Measurements from ENCODE around the gene PRKCQ.
A peak's percentile ranks its signal among the peaks of the same experiment; 100 is the strongest.

The PRKCQ gene

DNA sequence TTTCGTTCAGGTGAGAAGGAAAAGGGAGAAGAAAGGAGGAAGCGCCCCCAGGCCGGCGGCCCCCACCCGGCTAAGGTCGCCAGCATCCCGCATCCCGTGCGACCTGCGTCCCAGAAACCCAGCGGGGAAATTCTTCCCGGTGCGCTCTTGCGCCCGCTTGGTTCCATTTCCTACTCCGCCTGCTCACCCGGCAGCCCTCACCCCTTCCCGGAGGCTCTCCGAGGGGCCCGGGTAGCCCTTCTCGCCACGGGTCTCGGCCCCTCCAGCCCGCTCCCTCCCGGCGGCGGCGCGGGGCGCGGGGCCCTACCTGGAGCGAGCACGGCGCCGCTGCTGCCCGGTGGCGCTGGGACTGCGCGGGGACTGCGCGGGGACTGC, at the start of gene PRKCQ:
Gene PRKCQ, minus strand, starts transcription at position 373 of the 375 bp plus-strand sequence. CDS start 65,141 bp downstream, outside the sequence.
- DNase-seq (ENCODE audit: low read depth): no peak

DNA sequence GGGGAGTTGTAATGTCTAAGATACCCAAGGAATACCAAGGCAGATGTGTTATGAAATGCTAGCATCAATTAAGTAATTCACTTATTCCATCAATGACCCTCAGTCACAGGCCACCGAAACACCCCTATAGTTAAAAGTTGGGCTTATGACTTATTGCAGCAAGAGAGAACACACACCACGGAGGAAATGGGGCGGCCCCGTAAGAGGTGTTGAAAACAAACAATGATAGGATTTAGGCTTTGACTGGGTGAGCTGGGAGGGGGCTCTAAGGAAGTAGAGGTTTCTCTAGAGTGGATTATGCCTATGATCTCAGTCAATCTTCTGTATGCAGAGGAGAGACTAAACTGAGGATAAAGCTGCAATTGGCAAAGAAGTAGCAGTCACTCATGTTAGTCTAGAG, 45.4 kb upstream of the PRKCQ start:
- no peak for DNase-seq (ENCODE audit: low read depth)

DNA sequence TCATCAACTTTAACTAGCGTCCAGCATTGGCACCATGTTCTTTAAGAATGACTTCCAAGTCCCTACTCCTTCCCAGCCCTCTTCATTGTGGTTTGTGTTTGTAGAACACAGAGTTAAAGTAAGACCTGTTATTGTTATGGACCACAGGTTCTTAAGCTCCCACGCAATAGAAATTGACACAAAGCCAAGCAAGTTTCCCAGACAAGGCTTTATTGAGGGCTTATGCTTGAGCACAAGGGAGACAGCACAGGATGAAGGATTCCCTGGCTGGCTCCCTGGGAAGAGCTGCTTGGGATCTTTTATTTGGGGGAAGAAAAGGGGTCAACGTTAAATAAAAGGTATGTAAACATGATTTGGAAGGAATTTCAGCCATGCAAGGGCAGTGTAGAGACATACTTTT, 44.3 kb upstream of the PRKCQ start:
- no peak for DNase-seq (ENCODE audit: low read depth)

DNA sequence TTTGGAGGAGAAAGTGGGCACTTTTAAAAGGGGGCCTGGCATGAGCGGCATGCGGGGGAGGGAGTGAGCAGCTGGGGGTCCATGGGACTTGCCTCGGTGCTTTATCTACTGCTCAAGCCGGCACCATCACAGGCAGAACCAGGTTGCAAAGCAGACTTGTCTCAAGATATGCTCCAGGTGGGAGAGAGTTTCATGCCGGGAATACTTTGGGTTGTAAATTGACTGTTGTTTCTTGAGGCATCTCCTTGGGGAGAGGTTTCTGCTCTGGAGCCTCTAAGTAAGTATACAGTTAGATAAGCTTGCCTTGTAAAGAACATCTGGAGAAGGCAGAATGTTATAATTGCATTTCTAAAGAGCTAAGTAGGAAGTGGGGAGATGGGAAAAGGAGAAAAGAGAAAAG, 42.8 kb upstream of the PRKCQ start:
- no peak for DNase-seq (ENCODE audit: low read depth)

DNA sequence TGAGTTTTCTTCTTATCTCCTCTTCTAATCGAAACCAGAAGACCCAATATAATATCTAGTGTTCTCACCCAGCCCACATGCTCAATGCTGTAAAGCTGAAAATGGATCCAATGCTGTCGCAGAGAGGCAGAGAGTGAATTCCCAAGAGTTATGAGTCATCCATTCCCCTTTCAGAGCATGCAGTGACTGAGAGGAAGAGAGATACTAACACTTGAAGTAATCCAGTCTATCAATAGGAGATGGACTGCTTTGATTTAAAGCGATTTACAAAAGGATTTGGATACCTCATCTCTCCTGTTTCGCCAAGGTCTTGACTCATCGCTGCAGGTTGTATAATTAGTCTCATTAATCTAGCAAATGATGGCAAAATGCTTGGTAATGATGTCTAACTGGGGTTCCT, 41.5 kb upstream of the PRKCQ start:
- peak; percentile 8 for DNase-seq (ENCODE audit: low read depth)

DNA sequence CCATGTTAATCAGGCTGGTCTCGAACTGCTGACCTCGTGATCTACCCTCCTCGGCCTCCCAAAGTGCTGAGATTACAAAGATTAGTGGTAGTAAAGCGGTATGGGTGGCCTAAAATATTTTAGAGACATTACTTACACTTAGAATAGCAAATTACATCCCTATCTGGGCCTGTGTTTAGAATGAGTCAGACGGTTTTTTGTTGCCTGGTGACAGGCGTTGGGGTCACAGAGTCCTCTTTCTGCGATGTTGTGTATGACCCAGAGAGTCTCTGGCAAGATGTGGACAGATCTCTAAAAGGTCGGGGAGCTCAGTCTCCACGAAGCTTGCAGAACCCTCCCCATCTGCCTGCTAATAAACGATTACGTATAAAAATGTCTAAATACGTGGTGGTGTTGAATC, 39.6 kb upstream of the PRKCQ start:
- no peak for DNase-seq (ENCODE audit: low read depth)

DNA sequence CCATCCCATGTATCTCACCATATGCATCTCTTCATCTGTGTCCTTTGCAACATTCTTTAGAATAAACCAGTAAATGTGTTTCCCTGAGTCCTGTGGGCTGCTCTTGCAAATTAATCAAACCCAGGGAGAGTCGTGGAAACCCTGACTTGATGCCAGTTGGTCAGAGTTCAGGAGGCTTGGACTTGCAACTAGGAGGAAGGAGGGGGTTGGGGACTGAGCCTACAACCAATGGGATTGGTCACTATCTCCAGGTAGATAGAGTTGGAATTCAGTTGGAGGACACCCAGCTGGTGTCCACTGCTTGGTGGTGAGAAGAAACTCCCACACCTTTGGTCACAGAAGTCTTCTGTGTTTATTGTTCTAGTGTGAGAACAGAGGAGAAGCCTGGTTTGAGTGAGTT, 38.3 kb upstream of the PRKCQ start:
- DNase-seq (ENCODE audit: low read depth): no peak

DNA sequence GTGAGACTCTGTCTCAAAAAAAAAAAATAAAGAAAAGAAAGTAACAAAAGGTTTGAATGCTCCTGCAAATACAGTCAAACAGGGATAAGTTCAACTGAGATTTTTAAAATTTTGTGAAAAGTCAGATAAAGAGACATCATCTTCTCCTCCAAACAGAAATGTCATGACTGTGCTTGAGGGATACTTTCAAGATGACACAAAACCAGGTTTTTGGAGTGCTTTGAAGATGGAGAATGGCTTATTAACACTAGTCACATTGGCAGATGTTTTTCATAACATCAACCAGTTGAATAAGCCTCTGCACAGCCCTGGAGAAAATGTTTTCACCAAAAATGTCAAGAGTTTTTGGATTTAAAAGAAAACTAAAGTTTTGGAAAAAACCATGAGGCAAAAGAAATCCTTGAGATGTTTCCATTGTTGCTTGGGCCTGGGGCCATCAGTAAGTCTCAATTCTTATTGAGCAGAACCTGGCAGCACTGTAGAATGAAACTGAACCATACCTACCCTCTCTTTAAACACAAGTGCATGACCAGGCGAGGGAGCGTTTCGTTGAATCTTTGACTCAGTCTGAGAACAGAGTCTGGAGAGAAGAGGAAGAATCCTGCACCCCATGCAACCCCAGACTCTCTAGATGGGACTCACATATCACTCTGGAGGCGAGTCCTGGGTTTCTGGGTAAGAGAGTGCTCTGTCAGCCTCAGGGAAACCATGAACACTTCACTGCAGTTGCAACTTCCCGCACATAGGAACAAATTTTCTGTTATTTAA, 37.4 kb upstream of the PRKCQ start:
- no peak for DNase-seq (ENCODE audit: low read depth)

DNA sequence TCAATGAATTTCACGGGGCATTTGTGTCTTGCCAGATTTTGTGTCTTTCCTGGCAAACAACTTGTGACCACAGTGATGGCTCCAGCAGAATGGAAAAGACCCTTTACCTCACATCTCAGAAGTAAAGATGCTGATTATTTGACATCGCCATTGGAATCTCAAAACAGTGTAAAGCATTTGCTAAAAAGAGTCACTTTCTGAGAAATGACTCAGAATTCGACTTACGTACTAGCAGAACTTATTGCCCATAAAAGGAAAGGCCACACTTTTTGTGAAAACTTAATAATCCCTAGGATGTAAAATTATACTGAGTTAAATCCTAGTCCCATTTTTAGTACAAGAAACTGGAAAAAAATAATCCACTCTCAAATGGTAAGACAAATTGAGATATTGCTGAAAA, 35.9 kb upstream of the PRKCQ start:
- DNase-seq (ENCODE audit: low read depth): no peak

DNA sequence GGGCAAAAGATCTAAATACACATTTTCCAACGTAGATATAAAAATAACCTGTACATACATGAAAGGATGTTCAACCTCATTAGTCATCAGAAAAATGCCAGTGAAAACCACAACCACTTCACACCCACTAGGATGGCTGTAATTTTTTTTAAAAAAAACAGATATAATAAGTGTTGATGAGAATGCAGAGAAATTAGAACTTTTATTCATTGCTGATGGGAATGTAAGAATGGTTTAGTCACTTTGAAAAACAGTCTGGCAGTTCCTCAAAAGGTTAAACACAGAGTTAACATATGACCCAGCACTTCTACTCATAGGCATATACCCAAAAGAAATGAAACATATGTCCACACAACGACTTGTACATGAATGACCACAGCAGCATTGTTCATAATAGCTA, 32.3 kb upstream of the PRKCQ start:
- DNase-seq (ENCODE audit: low read depth): no peak

DNA sequence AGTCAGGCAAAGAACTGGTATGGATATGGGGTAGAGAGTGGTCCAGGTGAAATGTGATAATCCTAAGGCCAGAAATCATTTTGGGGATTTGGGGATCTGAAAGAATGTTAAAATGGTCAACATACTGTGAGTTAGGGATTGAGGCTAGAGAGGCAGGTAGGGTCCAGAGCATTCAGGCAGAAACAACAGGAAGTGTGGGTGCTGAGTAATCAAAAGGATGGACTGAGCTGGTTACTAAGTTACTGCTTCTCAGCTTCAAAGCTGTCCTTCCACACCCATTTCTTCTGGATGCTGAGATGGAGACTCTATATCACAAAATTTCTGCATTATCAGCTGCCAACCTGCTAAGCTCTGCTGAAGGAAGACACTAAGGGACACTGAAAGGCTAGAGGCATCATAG, 30.6 kb upstream of the PRKCQ start:
- no peak for DNase-seq (ENCODE audit: low read depth)

DNA sequence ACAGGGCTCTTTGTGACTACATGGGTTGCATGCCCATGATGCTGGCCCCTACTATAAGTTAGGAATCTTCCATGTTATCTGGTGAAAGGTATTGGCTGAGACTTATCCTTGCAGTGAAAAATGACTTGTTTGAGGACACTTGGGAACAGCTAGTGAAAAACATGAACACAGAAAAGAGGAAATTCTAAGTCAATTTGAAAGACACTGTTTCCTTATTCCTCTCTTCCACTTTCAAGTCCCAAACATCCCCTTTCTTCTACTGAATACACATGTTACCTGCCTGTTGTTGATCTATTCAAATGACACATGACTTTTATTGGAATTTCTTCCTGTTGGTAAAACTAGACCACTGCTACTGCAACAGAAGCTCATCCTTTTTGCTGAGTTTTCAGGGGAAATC, 29.5 kb upstream of the PRKCQ start:
- no peak for DNase-seq (ENCODE audit: low read depth)

DNA sequence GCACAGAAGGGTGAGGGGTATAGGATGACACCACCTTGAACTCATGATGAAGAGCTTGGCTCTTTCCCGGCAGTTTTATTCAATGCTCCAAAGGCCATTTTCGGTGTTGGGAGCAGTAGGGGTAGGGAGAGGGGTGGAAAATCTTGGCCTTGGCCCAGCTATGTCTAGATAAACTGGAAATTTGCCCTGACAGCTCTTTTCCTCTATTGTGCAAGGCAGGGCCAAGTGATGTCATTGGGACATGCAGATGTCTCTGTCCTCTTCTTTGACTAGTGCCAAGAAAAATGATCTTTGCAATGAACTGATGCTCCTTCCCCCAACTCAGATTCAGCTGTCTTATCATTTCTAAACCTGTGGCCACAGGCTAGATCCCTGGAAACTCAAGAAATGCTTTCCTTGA, 27.7 kb upstream of the PRKCQ start:
- DNase-seq (ENCODE audit: low read depth): no peak

DNA sequence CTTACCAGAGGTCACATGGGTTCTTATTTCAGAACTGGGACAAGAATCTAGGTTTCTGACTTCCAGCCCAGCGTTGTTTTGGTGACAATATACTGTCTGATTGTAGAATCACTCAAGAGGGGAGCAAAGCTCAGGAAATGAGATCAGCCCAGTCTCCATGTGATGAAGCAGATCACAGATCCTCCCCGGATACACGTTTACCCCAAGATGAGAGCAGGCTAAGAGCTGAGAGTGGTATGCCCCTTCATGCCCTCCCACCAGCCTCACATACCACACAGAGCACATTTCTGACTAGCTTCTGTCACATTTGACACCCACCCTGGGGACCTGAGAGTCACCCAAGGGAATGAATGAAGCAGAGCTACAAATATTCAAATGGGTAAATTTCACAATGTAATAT, 27.1 kb upstream of the PRKCQ start:
- no peak for DNase-seq (ENCODE audit: low read depth)

DNA sequence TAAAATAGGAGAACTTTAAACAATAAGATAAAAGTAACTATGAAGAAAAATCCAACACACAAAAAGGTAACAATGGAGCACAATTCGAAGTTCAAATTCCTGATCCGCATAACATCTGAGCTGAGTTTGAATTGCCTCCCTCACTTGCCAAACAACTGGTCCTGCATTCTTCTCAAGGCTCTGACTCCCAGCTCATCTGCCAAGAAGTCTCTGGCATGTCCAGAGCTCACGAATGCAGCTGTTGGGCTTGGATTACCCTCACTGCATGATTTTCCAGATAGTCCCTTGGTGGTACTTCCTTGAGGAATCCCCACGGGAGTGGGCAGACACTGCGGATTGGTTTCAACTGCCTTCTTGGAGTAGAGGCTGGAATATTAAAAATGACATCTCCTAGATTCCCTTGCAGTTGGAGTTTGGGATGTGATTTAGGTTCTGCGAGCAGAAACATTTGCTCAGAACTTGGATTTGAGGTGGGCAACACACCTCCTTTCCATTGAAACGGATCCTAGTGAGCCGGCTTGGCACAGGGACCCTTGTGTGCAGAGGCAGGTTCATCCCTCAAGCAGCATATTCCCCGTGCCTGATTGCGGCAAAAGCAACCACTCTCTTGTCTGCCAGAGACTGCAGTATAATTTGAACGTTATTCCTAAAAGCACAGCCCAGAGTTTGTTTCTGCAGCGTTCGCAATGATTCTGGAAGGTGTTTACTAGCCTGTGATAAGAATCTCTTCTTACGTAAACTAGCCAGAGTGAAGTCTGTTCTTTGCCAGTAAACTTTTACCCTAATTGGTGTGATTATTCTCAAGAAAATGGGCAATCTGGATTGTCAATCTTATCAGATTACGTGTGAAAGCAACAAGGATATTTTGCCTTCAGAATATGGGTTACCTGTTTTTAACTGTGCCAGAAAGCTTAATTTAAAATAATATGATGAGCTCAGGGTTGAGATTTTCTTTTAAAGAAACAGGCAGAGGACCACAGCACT, 23.4 kb upstream of the PRKCQ start:
- no peak for DNase-seq (ENCODE audit: low read depth)

DNA sequence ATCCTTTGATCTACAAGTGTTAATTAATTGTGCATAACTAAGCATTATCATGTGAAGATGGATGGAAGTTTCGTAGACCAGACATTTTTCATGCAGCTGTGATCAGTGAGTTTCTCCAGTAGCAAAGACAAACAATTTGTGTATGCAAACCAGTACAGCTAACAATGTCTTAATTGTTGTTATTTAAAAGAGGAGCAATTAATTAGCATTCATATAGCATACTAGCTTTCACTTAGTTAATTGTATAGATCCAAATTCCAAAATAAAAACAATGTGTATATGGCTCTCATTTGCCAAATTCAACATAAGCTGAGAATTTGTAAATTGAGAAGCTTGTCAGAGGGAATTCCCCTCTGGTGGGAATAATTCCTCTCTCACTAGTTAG, 22.6 kb upstream of the PRKCQ start:
- DNase-seq (ENCODE audit: low read depth): no peak

DNA sequence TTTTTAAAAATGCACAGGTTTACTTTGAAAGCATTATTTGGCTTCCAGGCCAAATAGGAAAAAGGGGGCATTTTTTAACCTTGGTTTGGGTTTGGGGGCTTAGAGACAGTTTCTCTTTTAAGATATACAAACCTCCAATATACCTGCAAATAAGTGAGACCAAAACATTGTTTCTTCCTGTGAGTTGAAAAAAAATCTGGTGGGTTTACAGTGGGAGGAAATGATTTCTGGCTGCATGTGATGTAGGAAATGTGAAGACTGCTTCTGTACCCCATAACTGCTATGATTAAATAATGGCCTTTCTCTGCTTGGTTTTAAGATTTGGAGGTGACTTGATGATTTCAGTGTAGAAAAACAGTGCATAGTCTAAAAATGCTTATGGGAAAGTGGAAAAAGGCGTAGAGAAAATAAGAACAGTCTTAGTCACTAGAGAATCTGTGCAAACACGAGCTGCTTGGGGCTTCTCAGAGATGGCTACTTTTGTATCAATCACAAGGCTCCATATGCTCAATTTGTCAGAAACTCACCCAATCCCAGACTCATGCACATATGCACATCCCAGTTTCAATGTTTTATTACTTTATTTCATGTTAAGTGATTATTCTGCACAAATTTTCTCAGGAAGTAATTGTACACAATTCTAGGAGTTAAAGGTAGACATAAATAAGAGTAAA, 22.1 kb upstream of the PRKCQ start:
- DNase-seq (ENCODE audit: low read depth): no peak

DNA sequence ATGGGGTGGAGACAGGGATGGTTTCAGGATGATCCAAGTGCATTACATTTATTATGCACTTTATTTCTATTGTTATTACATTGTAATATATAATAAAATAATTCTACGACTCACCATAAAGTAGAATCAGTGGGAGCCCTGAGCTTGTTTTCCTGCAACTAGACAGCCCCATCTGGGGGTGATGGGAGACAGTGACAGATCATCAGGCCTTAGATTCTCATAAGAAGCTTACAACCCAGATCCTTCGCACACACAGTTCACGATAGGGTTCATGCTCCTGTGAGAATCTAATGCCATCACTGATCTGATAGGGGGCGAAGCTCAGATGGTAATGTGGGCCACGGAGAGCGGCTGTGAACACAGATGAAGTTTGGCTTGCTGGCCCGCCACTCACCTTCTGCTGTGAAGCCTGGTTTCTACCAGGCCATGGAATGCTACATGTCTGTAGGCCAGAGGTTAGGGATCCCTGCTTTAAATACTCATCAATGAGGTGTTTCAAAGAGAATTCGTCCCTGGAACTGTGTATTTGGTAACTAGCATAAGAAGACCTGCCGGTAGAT, 21.2 kb upstream of the PRKCQ start:
- DNase-seq (ENCODE audit: low read depth): no peak

DNA sequence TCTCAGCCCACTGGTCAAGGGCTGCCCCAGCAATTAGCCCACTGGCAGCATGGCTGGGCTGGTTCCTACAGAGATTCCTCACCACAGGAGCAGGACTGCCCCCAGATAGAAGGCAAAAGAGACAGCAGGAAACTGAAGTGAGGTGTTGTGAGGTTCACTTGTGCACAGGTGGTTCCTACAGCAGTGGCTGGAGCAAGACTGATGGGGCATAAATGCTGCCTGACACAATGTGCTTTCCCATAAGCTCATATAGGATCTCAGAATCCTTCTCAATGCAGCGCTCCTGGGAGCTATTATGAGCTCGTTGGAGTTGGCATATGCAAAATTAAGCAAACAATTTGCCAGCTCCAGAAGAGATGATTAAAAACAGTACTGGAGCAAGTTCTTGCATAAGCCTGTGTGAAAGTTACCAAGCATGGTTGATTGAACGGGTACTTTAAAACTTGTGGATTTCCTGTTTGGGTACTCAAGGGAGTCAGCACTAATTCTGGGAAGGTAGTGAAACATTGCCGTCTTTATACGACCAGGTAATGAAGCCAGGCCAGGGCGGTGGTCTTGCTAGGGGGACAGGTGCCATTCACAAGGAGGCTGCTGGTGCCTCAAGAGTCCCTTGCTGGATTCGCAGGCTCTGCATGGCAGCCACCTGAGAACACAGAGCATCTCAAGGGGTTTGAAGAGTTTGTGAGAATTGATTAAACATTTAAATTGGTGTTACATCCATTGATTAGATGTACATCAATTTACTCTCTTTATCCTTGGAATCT, 20.3 kb upstream of the PRKCQ start:
- DNase-seq (ENCODE audit: low read depth): no peak

DNA sequence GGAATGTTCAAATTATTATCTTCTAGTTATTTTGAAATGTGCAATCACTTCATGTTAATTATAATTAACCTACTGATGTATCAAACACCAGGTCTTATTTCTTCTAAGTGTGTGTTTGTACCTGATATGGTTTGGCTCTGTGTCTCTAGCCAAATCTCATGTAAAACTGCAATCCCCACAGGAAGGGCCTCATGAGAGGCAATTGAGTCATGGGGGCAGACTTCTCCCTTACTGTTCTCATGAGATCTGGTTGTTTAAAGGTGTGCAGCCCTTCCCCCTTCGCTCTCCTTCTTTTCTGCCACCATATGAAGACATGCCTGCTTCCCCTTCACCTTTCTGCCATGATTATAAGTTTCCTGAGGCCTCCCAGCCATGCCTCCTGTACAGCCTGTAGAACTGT, 18.6 kb upstream of the PRKCQ start:
- DNase-seq (ENCODE audit: low read depth): no peak

DNA sequence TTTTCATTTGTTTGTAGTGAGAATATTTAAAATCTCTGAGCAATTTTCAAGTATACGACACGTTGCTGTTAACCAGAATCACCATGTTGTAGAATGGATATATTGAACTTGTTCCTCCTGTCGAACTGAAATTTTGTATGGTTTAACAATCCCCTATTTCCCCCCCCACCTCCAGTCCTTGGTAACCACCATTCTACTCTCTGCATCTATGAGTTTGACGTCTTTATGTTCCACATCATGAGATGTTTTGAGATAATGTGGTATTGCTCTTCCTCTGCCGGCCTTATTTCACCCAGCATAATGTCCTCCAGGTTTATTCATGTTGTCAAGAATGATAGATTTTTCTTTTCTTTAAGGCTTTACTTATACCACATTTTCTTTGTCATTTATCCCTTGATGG, 17.4 kb upstream of the PRKCQ start:
- DNase-seq (ENCODE audit: low read depth): no peak

DNA sequence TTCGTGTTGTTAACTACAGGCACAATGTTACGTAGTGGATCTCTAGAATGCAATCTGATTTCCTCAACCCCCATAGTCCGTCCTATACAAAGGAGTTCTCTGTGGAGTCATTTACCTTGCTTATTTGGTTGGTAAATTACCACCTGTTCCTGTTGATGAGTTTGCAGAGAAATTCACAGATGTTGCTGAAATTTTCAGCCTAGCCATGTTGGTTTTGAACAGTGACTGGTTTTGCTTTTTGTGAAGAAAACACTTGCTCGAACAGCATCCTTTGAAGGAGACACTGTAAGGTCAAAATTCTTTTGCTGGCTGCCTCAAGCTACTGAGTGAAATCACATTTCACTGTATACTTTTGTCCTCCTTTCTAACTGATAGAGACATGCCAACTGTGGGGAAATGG, 15.4 kb upstream of the PRKCQ start:
- DNase-seq (ENCODE audit: low read depth): no peak
